GM12874 (cell line): Measurements from ENCODE around the gene IFT43.

Experiments
- CTCF ChIP-seq: IDR thresholded peaks from 2 replicates; pipeline ENCODE4 v1.5.1; 2011; ENCODE audit warnings: low read depth, mild to moderate bottlenecking, control low read depth, low read length, moderate library complexity; ENCODE audit not compliant: insufficient read depth

Gene IFT43

DNA sequence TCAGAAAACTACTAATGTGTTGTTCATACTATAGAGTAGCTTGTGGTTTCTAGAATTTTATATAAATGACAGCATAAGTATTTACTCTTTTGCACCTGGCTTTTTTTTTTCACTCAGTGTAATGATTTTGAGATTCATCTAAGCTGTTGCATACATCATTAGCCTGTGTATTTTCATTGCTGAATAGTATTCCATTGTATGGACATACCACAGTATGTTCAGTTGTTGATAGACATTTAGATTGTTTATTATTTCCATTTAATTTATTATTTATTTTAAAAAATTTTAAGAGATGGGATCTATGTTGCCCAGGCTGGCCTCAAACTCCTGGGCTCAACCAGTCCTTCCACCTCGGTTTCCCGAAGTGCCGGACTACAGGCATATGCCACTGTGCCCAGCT lies 80.0 kb downstream of the IFT43 start:
- no peak for TF ChIP-seq CTCF

DNA sequence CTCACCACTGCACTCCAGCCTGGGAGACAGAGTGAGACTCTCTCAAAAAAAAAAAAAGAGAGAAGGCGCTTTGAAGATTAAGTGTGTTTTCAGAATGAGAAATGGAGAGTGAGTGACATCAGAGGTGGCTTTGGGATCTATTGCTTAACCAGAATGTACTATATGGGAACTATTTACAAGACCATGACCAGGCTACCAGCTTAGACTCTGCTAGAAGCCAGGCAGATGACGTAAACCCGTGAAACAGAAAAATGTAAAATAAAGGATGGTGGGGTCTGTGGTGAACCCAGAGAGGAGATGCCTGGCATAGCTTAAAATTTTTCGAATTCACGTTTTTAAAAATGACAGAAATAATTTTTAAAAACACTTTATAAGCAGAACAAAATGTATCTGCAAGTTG lies 82.0 kb downstream of the IFT43 start:
- TF ChIP-seq CTCF, result no peak

GRCh38 chr14:76073717-76074116 lies 88.2 kb downstream of the IFT43 start:
- TF ChIP-seq CTCF, result no peak

DNA sequence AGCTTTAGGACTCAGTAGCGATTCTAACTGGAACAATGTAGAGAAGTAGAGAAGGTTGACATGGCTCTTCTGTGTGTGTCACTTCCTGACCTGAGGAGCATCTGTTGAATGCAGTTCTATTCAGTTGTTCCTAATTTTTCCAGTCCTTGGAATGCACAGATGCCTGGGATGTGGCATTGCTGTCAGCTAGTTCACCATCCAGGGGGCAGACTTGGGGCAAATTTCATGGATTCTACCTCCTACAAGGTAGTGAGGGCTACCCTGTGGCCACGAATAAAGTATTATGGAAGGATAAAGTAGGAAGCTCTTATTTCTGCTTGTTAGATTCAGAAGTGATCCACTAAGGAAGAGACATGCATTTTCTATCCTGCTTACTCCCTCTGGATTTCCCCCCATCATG lies 91.8 kb downstream of the IFT43 start:
- no peak for TF ChIP-seq CTCF

DNA sequence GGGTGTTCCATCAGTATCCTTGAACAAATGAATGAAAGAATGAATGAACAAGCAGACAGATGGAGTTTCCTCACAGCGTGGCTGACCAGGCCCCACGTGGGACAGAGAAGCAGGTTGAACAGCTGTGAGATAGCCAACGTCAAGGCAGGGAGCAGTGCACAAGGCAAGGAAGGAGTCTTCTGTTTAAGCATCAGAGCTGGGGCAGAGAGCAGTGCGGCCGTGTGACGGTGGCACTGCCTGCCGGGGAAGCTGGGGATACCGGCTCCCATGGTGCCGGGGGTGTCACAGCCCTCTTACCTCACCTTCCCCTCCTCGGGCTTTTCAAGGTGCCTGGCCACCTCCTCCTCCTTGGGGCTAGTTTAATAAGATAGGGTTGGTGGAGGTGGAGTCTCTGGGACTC lies 92.9 kb downstream of the IFT43 start:
- no peak for TF ChIP-seq CTCF

DNA sequence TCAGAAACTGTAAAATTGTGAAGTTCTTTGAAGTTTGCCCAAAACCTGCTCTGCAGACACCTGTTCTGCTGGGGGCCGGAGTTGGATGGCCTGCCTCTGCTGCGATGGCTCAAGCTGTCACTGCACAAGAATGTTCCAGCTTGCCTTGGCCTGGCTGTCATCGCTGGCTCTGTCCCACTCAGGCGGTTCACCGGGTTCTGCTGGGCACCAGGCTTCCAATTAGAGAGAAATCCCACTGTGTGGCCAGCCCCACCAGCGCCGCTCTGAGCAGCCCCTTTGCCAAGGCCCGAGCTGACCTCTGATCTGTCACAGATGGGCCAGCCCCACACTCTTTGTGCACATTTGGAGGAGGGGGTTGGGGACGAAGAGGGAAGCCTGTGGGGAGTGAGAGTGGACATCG lies 94.5 kb downstream of the IFT43 start:
- TF ChIP-seq CTCF, result no peak

- no peak for TF ChIP-seq CTCF
Observed at GRCh38 chr14:76080471-76080870, 94.9 kb downstream of the IFT43 start.

DNA sequence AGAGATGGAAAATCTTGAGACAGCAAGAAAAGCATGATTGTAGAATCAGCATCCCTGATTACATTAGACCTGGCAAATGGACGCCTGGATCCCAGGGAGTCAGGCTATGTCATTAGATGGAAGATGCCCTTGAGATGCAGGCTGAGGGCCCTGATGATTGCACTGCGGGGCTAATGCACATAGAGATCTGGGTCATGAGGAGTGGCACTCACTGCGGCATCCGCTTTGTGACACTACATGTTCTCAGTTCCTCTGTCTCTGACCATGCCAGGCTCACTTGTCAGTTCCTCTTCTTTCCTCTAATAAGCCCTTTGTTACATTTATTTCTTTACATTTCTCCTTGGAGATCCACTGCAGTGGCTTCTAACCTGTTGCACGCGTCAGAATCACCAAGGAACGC lies 96.1 kb downstream of the IFT43 start:
- TF ChIP-seq CTCF, result no peak
